HG02588 (cell line): ENCODE measurements around the gene RBCK1.
"Not testable (repeated sequence)": the region's sequence is repeated elsewhere in the genome, so short reads cannot be mapped to it uniquely, and the experiment has no call there.

Experiments
- ATAC-seq: cut with Tn5 transposase; IDR thresholded peaks from one replicate; pipeline ENCODE4 v1.9.1; 2021; ENCODE audit warnings: mild to moderate bottlenecking, moderate library complexity; ENCODE audit not compliant: unreplicated experiment

Gene RBCK1

GRCh38 chr20:375265-375889, 32.7 kb upstream of the RBCK1 start:
- ATAC-seq, result no peak

GRCh38 chr20:376089-376488, 32.0 kb upstream of the RBCK1 start:
- ATAC-seq, result no peak

GRCh38 chr20:376750-377149, 31.3 kb upstream of the RBCK1 start:
- no peak for ATAC-seq

- not testable (repeated sequence) for ATAC-seq
These were observed 30.5 kb upstream of the RBCK1 start for GRCh38 chr20:377578-377977.

GRCh38 chr20:378961-379336, 29.1 kb upstream of the RBCK1 start:
- ATAC-seq, result no peak

- peak; percentile 51 for ATAC-seq
These were observed 27.1 kb upstream of the RBCK1 start for GRCh38 chr20:380763-381580.

GRCh38 chr20:381581-382290, 26.4 kb upstream of the RBCK1 start:
- peak; percentile 60 for ATAC-seq

- no peak for ATAC-seq
These were observed 25.6 kb upstream of the RBCK1 start for GRCh38 chr20:382291-383115.

GRCh38 chr20:383889-384288, 24.2 kb upstream of the RBCK1 start:
- ATAC-seq, result no peak

GRCh38 chr20:384723-385122, 23.4 kb upstream of the RBCK1 start:
- ATAC-seq, result no peak

GRCh38 chr20:385448-385847, 22.7 kb upstream of the RBCK1 start:
- ATAC-seq, result no peak

GRCh38 chr20:386634-387033, 21.5 kb upstream of the RBCK1 start:
- not testable (repeated sequence) for ATAC-seq

GRCh38 chr20:387520-387919, 20.6 kb upstream of the RBCK1 start:
- ATAC-seq, result no peak

GRCh38 chr20:388034-388994, 19.8 kb upstream of the RBCK1 start:
- no peak for ATAC-seq

GRCh38 chr20:389220-389619, 18.9 kb upstream of the RBCK1 start:
- ATAC-seq, result no peak

GRCh38 chr20:391041-391711, 16.9 kb upstream of the RBCK1 start:
- ATAC-seq, result no peak

- ATAC-seq, result not testable (repeated sequence)
These were observed 14.8 kb upstream of the RBCK1 start for GRCh38 chr20:393296-393695.

- no peak for ATAC-seq
These were observed 11.9 kb upstream of the RBCK1 start for GRCh38 chr20:396252-396618.

- no peak for ATAC-seq
These were observed 11.3 kb upstream of the RBCK1 start for GRCh38 chr20:396619-397431.
